ENCODE measurements around the gene MUC12.
"Not testable (repeated sequence)": the region's sequence is repeated elsewhere in the genome, so short reads cannot be mapped to it uniquely, and the experiment has no call there.

MUC12 gene

DNA sequence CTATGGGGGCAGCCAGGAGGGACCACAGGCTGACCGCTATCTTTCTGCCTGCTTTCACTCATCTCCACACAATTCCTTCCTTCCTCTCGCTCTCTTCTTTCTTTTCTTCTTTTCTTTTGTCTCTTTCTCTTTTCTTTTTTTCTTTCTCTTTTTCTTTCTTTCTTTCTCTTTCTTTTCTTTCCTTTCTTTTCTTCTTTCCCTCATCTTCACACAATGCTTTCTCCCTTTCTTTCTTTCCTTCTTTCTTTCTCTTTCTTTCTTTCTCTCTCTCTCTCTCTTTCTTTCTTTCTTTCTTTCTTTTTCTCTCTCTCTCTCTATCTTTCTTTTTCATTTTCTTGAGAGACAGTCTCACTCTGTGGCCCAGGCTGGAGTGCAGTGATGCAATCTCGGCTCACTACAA, 6.8 kb upstream of the MUC12 start:
- DNase-seq (ENCODE audit: low read depth): no peak

DNA sequence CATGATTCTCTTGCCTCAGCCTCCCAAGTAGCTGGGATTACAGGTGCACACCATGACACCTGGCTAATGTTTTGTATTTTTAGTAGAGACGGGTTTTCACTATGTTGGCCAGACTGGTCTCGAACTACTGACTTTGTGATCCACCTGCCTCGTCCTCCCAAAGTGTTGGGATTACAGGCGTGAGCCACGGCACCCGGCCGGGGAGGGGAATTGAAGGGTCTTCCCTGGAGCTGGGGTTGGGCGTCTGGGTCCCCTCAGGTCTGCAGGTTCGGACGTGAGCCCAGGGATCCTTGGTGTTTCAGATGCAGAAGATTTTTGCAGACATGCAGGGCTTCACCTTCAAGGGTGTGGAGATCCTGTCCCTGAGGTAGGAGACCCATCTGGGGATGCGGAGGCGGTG, 6.0 kb upstream of the MUC12 start:
- no peak for DNase-seq (ENCODE audit: low read depth)

DNA sequence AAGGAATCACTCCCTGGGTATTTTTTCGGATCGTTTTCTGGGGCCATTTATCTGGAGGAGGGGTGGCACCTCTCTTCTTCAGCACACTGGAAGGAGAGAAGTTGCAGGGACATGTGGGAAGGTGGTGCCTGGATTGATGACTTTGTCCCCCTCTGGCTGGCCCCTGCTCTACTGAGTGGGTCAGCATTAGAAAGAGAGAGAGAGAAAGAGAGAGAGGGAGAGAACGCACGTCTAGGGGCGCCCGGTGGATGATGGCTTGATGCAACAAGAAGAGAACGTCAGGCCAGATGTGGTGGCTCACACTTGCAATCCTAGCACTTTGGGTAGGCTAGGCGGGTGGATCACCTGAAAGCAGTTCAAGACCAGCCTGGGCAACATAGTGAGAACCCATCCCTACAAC, 5.5 kb upstream of the MUC12 start:
- no peak for DNase-seq (ENCODE audit: low read depth)

DNA sequence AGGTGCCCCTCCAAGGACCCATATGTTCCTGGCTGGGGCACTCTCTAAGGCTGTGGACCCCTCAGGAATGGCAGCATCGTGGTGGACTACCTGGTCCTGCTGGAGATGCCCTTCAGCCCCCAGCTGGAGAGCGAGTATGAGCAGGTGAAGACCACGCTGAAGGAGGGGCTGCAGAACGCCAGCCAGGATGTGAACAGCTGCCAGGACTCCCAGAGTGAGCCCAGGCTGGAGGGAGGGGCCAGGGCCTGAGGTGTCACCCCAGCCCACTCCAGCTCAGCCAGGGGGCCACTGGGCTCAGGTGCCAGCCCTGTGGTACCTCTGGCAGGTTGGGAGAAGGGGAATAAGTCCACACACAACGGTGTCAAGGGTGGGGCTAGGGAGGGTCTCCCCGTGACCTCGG, 4.7 kb upstream of the MUC12 start:
- DNase-seq (ENCODE audit: low read depth): no peak

DNA sequence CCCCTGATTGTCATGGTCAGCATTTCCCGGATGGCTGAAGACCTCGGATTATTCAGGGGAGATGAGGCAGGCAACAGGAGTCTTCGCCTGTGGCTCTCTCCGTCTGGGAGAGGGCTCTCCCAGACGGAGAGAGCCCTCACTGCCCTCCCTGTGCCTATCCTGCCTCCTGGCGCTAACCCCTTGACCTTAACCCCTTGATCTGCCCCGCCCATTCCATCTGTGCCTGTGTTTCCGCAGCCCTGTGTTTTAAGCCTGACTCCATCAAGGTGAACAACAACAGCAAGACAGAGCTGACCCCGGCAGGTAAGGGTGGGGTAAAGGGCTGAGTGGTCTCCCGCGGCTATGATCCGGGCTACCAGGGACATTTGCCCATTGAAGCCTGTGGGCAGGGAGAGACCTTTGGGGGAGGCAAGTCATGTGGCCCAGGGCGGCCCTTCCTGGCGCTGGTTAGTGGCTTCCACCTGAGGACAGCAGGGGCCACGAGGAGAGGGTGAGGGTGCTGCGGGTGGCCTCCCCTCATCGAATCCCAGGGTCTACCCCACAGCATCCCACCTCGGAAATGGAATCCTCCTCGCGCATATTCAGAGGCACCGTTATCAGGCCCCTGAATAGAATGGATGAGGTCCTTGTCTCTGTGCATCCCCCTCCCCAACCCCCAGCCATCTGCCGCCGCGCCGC, 4.2 kb upstream of the MUC12 start:
- no peak for DNase-seq (ENCODE audit: low read depth)

DNA sequence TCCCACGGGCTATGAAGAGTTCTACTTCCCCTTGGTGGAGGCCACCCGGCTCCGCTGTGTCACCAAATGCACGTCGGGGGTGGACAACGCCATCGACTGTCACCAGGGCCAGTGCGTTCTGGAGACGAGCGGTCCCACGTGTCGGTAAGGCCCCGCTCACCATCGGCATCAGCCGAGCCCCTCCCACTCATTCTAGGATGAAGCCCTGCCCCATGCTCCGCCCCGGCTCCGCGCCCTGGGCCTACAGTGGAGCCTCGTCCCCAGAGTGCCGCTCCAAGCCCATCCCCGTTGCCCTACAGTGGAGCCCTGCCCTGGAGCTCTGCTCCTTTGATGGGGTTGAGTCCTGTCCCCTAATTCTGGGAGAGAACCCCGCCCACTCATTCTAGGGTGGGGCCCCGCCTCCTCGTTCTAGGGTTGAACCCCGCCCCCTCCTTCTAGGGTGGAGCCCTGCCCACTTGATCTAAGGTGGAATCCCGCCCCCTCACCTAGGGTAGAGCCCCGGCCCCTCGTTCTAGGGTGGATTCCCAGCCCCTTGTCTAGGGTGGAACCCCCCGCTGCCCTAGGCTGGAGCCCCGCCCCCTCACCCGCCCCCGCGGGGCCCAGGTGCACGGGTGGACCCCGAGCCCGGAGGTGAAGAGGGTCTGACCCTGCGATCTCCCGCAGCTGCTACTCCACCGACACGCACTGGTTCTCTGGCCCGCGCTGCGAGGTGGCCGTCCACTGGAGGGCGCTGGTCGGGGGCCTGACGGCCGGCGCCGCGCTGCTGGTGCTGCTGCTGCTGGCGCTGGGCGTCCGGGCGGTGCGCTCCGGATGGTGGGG, 3.4 kb upstream of the MUC12 start:
- DNase-seq (ENCODE audit: low read depth): peak; percentile 62

DNA sequence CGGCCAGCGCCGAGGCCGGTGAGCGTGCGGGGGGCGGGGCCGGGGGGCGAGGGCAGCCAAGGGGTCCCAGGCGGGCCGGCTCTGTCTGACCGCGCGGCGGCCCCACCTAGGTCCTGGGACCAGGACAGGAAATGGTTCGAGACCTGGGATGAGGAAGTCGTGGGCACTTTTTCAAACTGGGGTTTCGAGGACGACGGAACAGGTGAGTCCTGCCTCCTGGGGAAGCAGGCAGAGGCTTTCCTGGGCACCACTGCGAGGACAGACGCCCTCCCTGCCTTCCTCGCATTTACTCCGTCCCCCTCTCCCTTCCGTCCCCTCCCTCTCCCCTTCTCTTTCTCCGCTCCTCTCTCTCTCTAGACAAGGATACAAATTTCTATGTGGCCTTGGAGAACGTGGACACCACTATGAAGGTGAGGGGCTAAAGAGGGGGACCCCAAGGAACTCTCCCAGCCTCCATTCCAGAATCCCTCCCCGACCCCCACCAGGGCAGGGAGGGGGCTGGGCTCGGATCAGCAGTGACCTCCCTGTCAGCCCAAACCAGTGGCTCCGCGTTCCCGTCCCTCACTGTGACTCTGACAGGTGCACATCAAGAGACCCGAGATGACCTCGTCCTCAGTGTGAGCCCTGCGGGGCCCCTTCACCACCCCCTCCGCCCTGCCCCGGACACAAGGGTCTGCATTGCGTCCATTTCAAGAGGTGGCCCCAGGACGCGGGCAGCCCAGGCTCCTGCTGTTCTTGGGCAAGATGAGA, 2.6 kb upstream of the MUC12 start:
- DNase-seq (ENCODE audit: low read depth): no peak

DNA sequence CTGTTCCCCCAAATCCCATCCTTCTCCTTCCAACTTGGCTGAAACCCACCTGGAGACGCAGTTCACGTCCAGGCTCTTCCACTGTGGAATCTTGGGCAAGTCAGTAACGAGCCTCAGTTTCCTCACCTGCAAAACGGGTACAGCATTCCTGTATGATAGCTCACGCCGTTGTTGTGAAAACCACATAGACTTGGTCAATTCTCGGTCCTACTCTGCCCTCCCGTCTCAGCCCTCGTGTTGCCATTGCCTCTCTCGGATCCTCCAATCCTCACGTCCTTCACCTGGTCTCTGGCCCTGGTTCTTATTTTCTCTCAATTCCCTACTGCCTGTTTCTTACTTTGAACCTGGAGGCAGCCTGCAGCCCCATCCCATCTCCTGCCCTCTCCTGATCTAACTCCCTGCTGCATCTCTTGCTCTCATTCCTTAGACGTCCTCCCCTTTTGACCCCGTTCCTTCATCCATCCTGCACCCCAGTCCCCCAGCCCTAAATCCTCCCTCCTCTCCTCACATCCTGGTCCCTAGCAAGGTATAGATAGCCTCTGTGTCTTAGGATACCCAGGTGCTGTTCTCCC, 2.0 kb upstream of the MUC12 start:
- DNase-seq (ENCODE audit: low read depth): no peak

DNA sequence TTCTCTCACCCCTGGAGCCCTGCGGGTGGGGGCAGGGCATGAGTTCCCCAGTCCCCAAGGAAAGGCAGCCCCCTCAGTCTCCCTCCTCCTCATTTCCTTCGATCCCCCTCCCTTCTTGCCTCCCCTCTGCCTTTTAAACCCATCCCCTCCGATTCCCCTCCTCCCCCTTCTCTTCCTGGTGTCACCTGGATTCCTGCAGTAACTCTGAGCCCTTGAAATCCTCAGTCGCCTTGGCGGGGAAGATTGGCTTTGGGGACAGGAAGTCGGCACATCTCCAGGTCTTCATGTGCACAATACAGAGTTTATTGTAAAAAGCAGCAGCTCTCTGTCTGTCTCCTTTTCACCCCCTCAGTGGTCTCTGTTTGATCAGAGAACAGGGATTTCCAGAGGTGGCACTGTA, 1.3 kb upstream of the MUC12 start:
- DNase-seq (ENCODE audit: low read depth): no peak

DNA sequence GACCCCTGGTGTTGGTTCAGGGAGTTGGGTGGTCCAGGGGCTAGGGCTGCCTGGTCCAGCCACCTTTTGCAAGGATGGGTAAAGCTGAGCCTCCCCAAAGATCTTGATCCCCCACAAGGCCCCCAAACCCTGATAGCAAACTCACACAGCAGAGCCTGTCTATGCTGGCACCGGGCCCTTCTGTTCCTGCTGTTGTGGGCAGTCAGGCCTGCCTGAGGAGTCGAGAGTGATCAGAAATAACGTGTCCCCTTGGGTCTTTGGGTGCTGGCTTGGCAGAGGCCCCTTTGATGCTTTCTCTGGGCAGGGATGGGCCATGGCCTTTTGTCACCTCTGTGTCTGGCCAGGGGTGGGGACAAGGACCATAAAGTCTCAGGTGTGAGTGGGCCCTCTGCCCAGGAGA, 715 bp upstream of the MUC12 start:
- no peak for DNase-seq (ENCODE audit: low read depth)

DNA sequence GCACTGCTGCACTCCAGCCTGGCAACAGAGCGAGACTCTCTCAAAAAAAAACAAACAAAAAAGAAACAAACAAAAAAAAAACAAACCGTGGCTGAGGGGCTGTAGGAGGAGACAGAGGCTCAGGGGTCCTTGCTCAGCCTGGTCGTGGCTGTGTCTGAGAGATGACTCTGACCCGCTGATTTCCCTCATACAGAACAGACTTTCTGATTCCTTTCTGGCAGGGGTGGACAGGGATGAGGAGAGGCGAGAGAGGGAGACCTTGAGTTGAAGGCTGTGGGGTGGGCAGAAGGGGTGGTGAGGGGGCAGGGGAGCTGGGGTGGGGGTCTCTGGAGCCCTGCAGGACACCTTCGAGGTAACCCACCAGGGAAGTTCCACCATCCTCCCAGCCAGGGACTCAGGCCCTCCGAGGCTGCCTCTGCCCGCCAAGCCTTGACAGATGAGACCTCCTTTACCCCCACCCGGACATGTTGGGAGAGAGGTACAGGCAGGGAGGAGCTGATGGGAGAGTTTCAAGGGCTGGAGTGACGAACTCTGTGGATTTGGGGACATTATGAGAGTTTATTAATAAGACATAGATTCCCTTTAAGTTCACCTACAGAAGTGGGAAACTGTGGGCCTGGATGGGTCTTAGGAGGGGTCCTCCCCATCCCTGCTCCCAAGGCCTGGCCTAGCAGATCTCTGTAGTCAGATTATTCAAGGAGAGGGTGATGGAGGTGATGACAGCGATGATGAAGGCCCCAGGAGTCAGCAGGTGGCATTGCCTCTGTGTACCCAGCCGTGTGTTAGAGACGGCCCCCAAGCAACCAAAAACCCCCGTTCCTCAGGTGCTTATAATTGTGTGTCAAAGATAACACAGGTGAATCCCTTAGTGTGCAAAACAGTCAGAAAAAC, 2.0 kb downstream of the MUC12 start:
- no peak for DNase-seq (ENCODE audit: low read depth)

DNA sequence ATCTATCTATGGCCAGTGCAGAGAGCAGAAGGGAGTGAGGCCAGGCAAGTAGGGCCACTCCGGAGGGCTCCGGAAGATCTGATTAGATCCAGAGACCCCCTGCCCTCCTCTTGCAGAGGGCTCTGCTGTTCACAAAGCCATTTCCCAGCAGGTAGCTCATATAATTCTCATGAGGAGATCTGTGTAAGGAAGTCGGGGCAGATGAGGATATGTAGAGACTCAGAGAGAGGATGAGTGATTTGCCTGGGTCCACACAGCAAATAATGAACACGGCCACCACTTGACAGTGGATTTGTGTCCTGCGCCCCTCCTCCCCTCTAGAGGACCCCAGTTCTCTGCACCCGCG, 2.6 kb downstream of the MUC12 start:
- no peak for DNase-seq (ENCODE audit: low read depth)

DNA sequence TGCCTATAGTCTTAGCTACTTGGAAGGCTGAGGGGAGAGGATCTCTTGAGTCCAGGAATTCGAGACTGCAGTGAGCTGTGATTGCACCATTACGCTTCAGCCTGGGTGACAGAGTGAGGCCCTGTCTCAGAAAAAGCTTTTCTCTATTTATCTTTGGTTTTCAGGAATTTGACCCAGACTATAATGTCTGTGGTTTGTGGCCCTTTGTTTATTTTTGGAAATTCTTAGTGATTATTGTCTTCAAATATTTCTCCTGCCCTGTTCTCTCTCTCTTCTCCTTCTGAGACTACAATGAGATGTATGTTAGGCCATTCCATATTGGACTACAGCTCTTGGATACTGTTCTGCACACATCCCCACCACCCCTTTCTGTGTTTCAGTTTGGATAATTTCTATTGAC, 4.7 kb downstream of the MUC12 start:
- DNase-seq (ENCODE audit: low read depth): no peak

DNA sequence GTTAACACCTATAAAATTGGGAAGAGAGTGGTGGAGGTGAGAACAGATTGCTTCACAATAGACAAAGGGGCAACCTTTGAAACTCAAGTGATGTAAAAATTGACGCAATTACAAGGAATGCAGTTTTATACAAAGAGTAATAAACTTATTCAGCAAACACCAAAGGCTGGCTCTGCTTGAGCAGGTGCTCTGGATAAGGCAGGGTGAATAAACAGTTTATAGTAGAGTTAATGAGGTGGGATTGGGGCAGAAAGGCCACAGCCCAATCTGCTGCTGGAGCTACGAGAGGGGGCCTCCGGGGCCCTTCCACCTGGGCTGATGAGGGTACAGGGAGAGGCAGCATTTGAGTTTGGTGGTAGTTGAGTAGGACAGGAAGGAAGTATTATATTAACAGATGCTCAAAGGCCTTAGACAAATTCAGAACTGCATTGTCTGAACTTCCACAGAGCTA, 6.0 kb downstream of the MUC12 start:
- DNase-seq (ENCODE audit: low read depth): no peak

DNA sequence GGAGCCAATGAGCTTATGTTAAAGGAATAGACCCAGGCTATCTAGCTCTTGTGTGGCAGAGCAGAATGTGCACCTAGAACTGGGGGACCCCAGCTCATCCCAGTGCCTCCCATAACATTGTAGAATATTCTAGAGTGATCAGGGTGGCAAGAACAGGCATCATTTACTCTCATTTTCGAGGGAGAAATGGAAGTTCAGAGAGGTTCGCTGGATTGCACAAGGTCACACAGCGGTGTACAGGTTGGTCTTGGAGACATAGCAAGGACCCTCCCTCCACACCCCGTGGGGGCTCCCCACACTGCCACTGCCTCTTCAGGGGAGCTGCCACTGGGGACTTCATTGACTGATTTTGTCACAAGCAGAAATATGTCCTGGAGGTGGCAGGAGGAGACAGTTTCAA, 8.9 kb downstream of the MUC12 start:
- DNase-seq (ENCODE audit: low read depth): no peak

DNA sequence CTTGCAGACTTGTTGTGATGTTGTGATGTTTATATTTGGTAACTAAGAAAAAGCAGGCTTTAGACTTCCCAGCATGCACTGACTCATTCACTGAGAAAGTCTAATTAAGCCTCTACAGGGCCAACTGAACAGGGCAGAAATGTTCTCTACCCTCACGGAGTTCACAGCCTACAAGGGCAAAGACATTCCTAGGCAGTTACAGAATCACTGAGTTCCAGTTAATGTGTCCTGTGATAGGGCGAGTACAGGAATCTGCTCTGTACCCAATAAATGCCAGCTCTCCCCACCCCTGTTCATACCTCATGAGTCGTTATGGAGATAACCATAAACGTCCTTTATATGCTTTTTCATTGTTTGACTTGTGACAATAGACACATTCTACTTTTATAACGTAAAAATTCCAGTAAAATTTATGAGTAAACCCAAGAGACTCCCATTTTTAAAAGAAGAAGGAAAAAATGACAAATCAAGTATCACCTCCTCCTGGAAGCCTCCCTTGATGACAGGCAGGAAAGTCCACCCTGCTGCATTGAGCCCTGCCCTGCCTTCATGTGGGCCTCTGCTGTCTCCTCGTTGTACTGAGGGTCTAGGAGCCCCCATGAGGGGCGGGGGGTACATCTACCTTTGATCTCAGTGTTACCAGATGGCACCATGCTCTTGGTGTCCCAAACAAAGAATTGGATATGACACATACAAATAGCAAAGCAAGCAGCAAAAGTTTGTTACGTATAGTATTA, 14.3 kb downstream of the MUC12 start:
- no peak for DNase-seq (ENCODE audit: low read depth)

DNA sequence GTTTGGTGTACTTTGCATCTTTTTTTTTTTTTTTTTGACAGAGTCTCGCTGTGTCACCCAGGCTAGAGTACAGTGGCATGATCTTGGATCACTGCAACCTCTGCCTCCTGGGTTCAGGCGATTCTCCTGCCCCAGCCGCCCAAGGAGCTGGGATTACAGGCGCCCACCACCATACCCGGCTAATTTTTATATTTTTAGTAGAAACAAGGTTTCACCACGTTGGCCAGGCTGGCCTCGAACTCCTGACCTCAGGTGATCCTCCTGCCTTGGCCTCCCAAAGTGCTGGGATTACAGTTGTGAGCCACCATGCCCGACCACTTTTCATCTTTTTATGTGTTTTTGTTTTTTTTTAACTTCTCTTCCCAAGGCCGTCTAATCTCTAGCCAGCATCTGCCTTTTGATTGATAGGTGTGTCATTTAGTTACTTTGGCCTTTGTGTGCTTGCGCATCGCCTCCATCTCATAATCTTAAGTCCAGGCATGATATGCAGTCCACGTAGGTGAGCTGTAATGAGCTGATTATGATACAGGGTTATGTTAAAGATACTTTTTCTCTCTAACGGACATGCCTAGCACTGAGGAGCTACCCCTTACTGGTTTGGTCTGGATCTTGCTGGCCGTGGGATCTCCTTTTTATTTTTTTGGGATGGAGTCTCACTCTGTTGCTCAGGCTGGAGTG, 15.0 kb downstream of the MUC12 start:
- DNase-seq (ENCODE audit: low read depth): not testable (repeated sequence)

DNA sequence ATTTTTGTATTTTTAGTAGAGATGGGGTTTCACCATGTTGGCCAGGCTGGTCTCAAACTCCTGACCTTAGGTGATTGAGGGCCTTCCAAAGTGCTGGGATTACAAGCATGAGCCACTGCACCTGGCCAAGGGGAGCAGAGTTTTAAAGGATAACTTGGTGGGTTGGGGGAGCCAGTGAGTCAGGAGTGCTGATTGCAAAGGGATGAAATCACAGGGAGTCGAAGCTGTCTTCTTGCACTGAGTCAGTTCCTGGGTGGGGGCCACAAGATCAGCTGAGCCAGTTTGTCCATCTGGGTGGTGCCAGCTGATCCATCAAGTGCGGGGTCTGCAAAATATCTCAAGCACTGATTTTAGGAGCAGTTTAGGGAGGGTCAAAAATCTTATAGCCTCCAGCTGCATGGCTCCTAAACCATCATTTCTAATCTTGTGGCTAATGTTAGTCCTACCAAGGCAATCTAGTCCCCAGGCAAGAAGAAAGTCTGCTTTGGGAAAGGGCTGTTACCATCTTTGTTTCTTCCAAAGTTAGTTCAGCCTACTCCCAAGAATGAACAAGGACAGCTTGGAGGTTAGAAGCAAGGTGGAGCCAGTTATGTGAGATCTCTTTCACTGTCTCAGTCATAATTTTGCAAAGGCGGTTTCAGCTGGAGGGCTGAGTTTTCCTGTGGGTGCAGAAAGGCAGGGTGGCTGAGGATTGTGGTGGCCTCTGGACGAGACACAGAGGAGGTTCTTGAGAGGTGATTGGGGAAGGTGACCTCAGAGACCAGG, 15.8 kb downstream of the MUC12 start:
- DNase-seq (ENCODE audit: low read depth): not testable (repeated sequence)

DNA sequence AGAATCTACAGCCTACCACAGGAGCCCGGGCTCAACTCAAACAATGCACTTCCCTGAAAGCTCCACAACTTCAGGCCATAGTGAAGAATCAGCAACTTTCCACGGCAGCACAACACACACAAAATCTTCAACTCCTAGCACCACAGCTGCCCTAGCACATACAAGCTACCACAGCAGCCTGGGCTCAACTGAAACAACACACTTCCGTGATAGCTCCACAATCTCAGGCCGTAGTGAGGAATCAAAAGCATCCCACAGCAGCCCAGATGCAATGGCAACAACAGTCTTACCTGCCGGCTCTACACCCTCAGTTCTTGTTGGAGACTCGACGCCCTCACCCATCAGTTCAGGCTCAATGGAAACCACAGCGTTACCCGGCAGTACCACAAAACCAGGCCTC, 22.3 kb downstream of the MUC12 start:
- DNase-seq (ENCODE audit: low read depth): no peak

DNA sequence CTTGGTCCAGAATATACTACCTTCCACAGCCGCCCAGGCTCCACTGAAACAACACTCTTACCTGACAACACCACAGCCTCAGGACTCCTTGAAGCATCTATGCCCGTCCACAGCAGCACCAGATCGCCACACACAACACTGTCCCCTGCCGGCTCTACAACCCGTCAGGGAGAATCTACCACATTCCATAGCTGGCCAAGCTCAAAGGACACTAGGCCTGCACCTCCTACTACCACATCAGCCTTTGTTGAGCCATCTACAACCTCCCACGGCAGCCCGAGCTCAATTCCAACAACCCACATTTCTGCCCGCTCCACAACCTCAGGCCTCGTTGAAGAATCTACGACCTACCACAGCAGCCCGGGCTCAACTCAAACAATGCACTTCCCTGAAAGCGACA, 22.9 kb downstream of the MUC12 start:
- DNase-seq (ENCODE audit: low read depth): not testable (repeated sequence)
